Hepatocyte (in vitro differentiated cells): ENCODE results near the gene PICALM.

Experiments
- CTCF ChIP-seq: fragments of 200-600 bp; sonication (generic); IDR thresholded peaks from 2 replicates; pipeline ENCODE4 v1.5.1; 2016; ENCODE audit warnings: antibody characterized with exemption, mild to moderate bottlenecking; ENCODE audit not compliant: poor library complexity
- EZH2 ChIP-seq: fragments of 200-600 bp; sonication (generic); IDR thresholded peaks from 2 replicates; pipeline ENCODE4 v1.6.1; 2016; ENCODE audit warnings: antibody characterized with exemption, mild to moderate bottlenecking, borderline replicate concordance
- EZH2phosphoT487 ChIP-seq: fragments of 200-600 bp; sonication (generic); IDR thresholded peaks from one replicate; pipeline ENCODE4 v1.6.1; 2018; ENCODE audit warnings: antibody characterized with exemption, mild to moderate bottlenecking, low read depth, moderate library complexity; ENCODE audit not compliant: unreplicated experiment, severe bottlenecking

DNA sequence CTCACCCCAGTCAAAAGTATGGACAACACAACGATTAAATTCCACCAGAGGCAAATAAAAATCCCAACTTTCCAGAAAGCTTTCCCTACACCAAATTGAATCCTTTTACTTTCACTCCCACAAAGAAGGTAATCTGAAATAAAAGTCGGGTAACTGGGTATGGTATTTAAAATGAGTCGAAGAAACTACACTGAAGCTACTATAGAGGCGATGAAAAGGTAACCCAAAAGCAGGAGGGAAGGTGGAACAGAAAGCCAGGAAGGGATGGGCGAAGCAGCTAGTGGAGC is 1.1 kb downstream of the PICALM start:
- TF ChIP-seq EZH2 (no peak), CTCF (no peak), EZH2phosphoT487 (no peak)
